HepG2 (cell line): ENCODE data around the gene DHRS13. TPM values are rescaled to one million over a fixed set of nuclear protein-coding genes. Genes with fewer than 3 reads are reported as not detected.

Experiments used
- AHR ChIP-seq: IDR thresholded peaks from 2 replicates; pipeline ENCODE4 v1.6.1; 2018; ENCODE audit warnings: missing genetic modification reagents, missing compliant biosample characterization
- CSRNP2 ChIP-seq: sonication (generic); formaldehyde crosslinking; conservative IDR thresholded peaks from 2 replicates; pipeline ENCODE4 v1.8.0; 2022; ENCODE audit warnings: low read depth, missing genetic modification reagents
- CTCF ChIP-seq: sonication (generic); formaldehyde crosslinking; IDR thresholded peaks from 2 replicates; pipeline ENCODE4 v1.5.0; 2020; ENCODE audit warnings: mild to moderate bottlenecking, missing genetic modification reagents, moderate library complexity
- FOXO1 ChIP-seq: sonication (generic); formaldehyde crosslinking; IDR thresholded peaks from 2 replicates; pipeline ENCODE4 v1.4.0; 2020; ENCODE audit warnings: missing genetic modification reagents
- FOXO4 ChIP-seq: sonication (generic); formaldehyde crosslinking; conservative IDR thresholded peaks from 2 replicates; pipeline ENCODE4 v1.8.1; 2023; ENCODE audit warnings: missing genetic modification reagents
- GABPA ChIP-seq, 2 experiments: IDR thresholded peaks; 2 replicates each; pipeline ENCODE4 v1.6.1; 2011 to 2016; ENCODE audit warnings: low read depth in 2 of 2, low read length in 1 of 2, missing biosample characterization in 1 of 2, missing genetic modification characterization in 1 of 2
- GATA4 ChIP-seq: sonication (generic); IDR thresholded peaks from 2 replicates; pipeline ENCODE4 v1.6.1; 2016; ENCODE audit warnings: antibody characterized with exemption, low read depth, borderline replicate concordance
- HOXA5 ChIP-seq: sonication (generic); formaldehyde crosslinking; IDR thresholded peaks from 2 replicates; pipeline ENCODE4 v1.4.0; 2020; ENCODE audit warnings: missing genetic modification reagents
- HOXA7 ChIP-seq: sonication (generic); formaldehyde crosslinking; IDR thresholded peaks from 2 replicates; pipeline ENCODE4 v1.8.1; 2022; ENCODE audit warnings: mild to moderate bottlenecking, missing genetic modification reagents, moderate library complexity
- MIXL1 ChIP-seq: IDR thresholded peaks from 2 replicates; pipeline ENCODE4 v1.6.1; 2016
- POLR2AphosphoS5 ChIP-seq: IDR thresholded peaks from 2 replicates; pipeline ENCODE4 v1.6.1; 2012; ENCODE audit warnings: low read depth, low read length
- RORA ChIP-seq: sonication (generic); formaldehyde crosslinking; IDR thresholded peaks from 2 replicates; pipeline ENCODE4 v1.5.0; 2020; ENCODE audit warnings: mild to moderate bottlenecking, missing genetic modification reagents, moderate library complexity
- SOX5 ChIP-seq: IDR thresholded peaks from 2 replicates; pipeline ENCODE4 v1.6.1; 2016; ENCODE audit warnings: borderline replicate concordance
- TAF15 ChIP-seq: fragments of 200-400 bp; formaldehyde crosslinking; IDR thresholded peaks from one replicate; pipeline ENCODE4 v1.6.1; 2018; ENCODE audit warnings: mild to moderate bottlenecking, low read depth, low read length; ENCODE audit not compliant: poor library complexity, severe bottlenecking
- ZC3H13 ChIP-seq: sonication (generic); formaldehyde crosslinking; IDR thresholded peaks from 2 replicates; pipeline ENCODE4 v1.8.1; 2023; ENCODE audit warnings: mild to moderate bottlenecking, missing genetic modification reagents, moderate library complexity
- ZNF275 ChIP-seq: sonication (generic); formaldehyde crosslinking; IDR thresholded peaks from 2 replicates; pipeline ENCODE4 v1.8.0; 2022; ENCODE audit warnings: missing genetic modification reagents, mild to moderate bottlenecking, inconsistent platforms, borderline replicate concordance
- ZNF574 ChIP-seq: sonication (generic); formaldehyde crosslinking; IDR thresholded peaks from 2 replicates; pipeline ENCODE4 v1.4.0; 2020; ENCODE audit warnings: missing genetic modification reagents
- ZNF710 ChIP-seq: sonication (generic); formaldehyde crosslinking; IDR thresholded peaks from 2 replicates; pipeline ENCODE4 v1.5.0; 2020; ENCODE audit warnings: mild to moderate bottlenecking, missing genetic modification reagents, borderline replicate concordance
- ZNF878 ChIP-seq: sonication (generic); formaldehyde crosslinking; IDR thresholded peaks from 2 replicates; pipeline ENCODE4 v1.8.1; 2023; ENCODE audit warnings: mild to moderate bottlenecking, missing genetic modification reagents, moderate library complexity
- polyA plus RNA-seq, 8 experiments: library from polyadenylated mRNA; depleted of rRNA in 3 of 8; stranded (reverse) in 7 of 8; unstranded in 1 of 8; fragments of >200 nt; fragmentation: Illumina TruSeq in 4 of 8; extraction: Trizol in 4 of 8; gene quantifications; 2 replicates each; pipeline versions ENCODE4 v1.2.1 to v1.2.3, GENCODE V29; 2011 to 2016; ENCODE audit warnings: low read depth in 4 of 8, missing spikeins in 1 of 8, mixed read lengths in 1 of 8; ENCODE audit not compliant: insufficient read depth in 1 of 8
- total RNA-seq, 5 experiments: library from RNA; depleted of rRNA; stranded (reverse); fragments of >200 nt; fragmentation: Illumina TruSeq; extraction: Trizol; gene quantifications; 2 replicates each; pipeline ENCODE4 v1.2.3, GENCODE V29; 2016; ENCODE audit warnings: low read depth in 1 of 5

The DHRS13 gene
- total and polyA plus RNA-seq, 2 of the 13 experiments (the other 11 are each of a cell fraction or from before 2014, with no cell fraction given): 11.8 to 12.6 TPM

GRCh38 chr17:28951428-28951990 is 48.6 kb upstream of the DHRS13 start, which contains the start of gene PHF12 (continued):
- no peak for TF ChIP-seq ZNF878 (CRISPR knock-in tag)
- peak; percentile 87 for TF ChIP-seq ZNF275
- no peak for TF ChIP-seq HOXA7 (CRISPR knock-in tag)
- TF ChIP-seq SOX5 (CRISPR knock-in tag): 0 out of 2 replicates have a peak, but pooled peaks have one; percentile 6
- no peak for TF ChIP-seq CSRNP2 (CRISPR knock-in tag)
- TF ChIP-seq FOXO4 (CRISPR knock-in tag): no peak
- TF ChIP-seq ZC3H13: 0 out of 2 replicates have a peak, but pooled peaks have one; percentile 16
- TF ChIP-seq RORA (CRISPR knock-in tag): no peak
- TF ChIP-seq MIXL1 (CRISPR knock-in tag): no peak
- no peak for TF ChIP-seq GABPA (IDR thresholded peaks at IDR 0.05; ENCODE audit: low read depth, low read length)
- TF ChIP-seq GABPA (CRISPR knock-in tag; IDR thresholded peaks at IDR 0.05; ENCODE audit: low read depth): peak; percentile 43
- no peak for TF ChIP-seq CTCF (CRISPR knock-in tag)
- TF ChIP-seq ZNF710 (CRISPR knock-in tag): no peak
- TF ChIP-seq TAF15: no peak
- no peak for TF ChIP-seq GATA4
- TF ChIP-seq POLR2AphosphoS5: peak; percentile 56; the same call in 1 of the 2 replicates
- peak; percentile 69 for TF ChIP-seq ZNF574 (CRISPR knock-in tag)
- TF ChIP-seq HOXA5 (CRISPR knock-in tag): peak; percentile 22
- TF ChIP-seq AHR: no peak
- 0 out of 2 replicates have a peak, but pooled peaks have one; percentile 1 for TF ChIP-seq FOXO1
